HepG2 (cell line): Measurements from ENCODE around the gene RFFL. TPM values are rescaled to one million over a fixed set of nuclear protein-coding genes. Genes with fewer than 3 reads are reported as not detected.

Source experiments
- ATF3 ChIP-seq: sonication (generic); formaldehyde crosslinking; IDR thresholded peaks from 2 replicates; pipeline ENCODE4 v1.4.0; 2020; ENCODE audit warnings: missing genetic modification reagents
- BORCS8-MEF2B ChIP-seq: sonication (generic); formaldehyde crosslinking; IDR thresholded peaks from 2 replicates; pipeline ENCODE4 v1.8.0; 2022; ENCODE audit warnings: mild to moderate bottlenecking, missing genetic modification reagents
- FOSL1 ChIP-seq: sonication (generic); formaldehyde crosslinking; IDR thresholded peaks from 2 replicates; pipeline ENCODE4 v1.9.0; 2021; ENCODE audit warnings: missing genetic modification reagents, borderline replicate concordance
- FOXK1 ChIP-seq: sonication (generic); formaldehyde crosslinking; IDR thresholded peaks from 2 replicates; pipeline ENCODE4 v1.4.0; 2020; ENCODE audit warnings: low read depth, missing genetic modification reagents, borderline replicate concordance
- HNF4A ChIP-seq: sonication (generic); formaldehyde crosslinking; IDR thresholded peaks from 2 replicates; pipeline ENCODE4 v1.4.0; 2020; ENCODE audit warnings: missing genetic modification reagents
- KDM2A ChIP-seq: sonication (generic); formaldehyde crosslinking; IDR thresholded peaks from 2 replicates; pipeline ENCODE4 v1.4.0; 2020; ENCODE audit warnings: low read depth, missing genetic modification reagents, borderline replicate concordance
- KDM4B ChIP-seq: sonication (generic); formaldehyde crosslinking; IDR thresholded peaks from 2 replicates; pipeline ENCODE4 v1.4.0; 2020; ENCODE audit warnings: missing genetic modification reagents
- MAFG ChIP-seq: sonication (generic); formaldehyde crosslinking; IDR thresholded peaks from 2 replicates; pipeline ENCODE4 v1.5.1; 2020; ENCODE audit warnings: mild to moderate bottlenecking, missing genetic modification reagents
- MAFK ChIP-seq, 2 experiments: IDR thresholded peaks in 1 of 2; conservative IDR thresholded peaks in 1 of 2; 2 replicates each; pipeline ENCODE4 v1.6.1; 2011; ENCODE audit warnings: improper control_type of control experiment in 2 of 2, low read length in 2 of 2
- TFDP1 ChIP-seq: IDR thresholded peaks from 2 replicates; pipeline ENCODE4 v1.6.1; 2016; ENCODE audit warnings: missing compliant biosample characterization, missing genetic modification reagents, borderline replicate concordance
- ZHX1 ChIP-seq: sonication (generic); formaldehyde crosslinking; IDR thresholded peaks from 2 replicates; pipeline ENCODE4 v1.8.1; 2022; ENCODE audit warnings: low read depth, mild to moderate bottlenecking, missing genetic modification reagents
- ZNF639 ChIP-seq: conservative IDR thresholded peaks from 2 replicates; pipeline ENCODE4 v1.6.1; 2018; ENCODE audit warnings: missing genetic modification reagents
- ZNF713 ChIP-seq: sonication (generic); formaldehyde crosslinking; IDR thresholded peaks from 2 replicates; pipeline ENCODE4 v1.4.0; 2020; ENCODE audit warnings: mild to moderate bottlenecking, missing genetic modification reagents
- polyA plus RNA-seq, 8 experiments: library from polyadenylated mRNA; depleted of rRNA in 3 of 8; stranded (reverse) in 7 of 8; unstranded in 1 of 8; fragments of >200 nt; fragmentation: Illumina TruSeq in 4 of 8; extraction: Trizol in 4 of 8; gene quantifications; 2 replicates each; pipeline versions ENCODE4 v1.2.1 to v1.2.3, GENCODE V29; 2011 to 2016; ENCODE audit warnings: low read depth in 4 of 8, missing spikeins in 1 of 8, mixed read lengths in 1 of 8; ENCODE audit not compliant: insufficient read depth in 1 of 8
- total RNA-seq, 5 experiments: library from RNA; depleted of rRNA; stranded (reverse); fragments of >200 nt; fragmentation: Illumina TruSeq; extraction: Trizol; gene quantifications; 2 replicates each; pipeline ENCODE4 v1.2.3, GENCODE V29; 2016; ENCODE audit warnings: low read depth in 1 of 5
- TF ChIP-seq, protein P1 (sequence below): IDR thresholded peaks from 2 replicates; pipeline ENCODE4 v1.6.1; 2016; ENCODE audit warnings: missing genetic modification reagents, missing compliant biosample characterization
- TF ChIP-seq, protein P2 (sequence below): sonication (generic); formaldehyde crosslinking; IDR thresholded peaks from 2 replicates; pipeline ENCODE4 v1.4.0; 2020; ENCODE audit warnings: missing genetic modification reagents

RFFL gene
- total and polyA plus RNA-seq, 2 of the 13 experiments (the other 11 are each of a cell fraction or from before 2014, with no cell fraction given) = 24.3 to 48.6 TPM

GRCh38 chr17:35089586-35090296, 26.2 kb upstream of the RFFL start (continued):
- TF ChIP-seq KDM2A (CRISPR knock-in tag) = no peak
- TF ChIP-seq ATF3 (CRISPR knock-in tag) = no peak
- 0 out of 4 replicates have a peak, but pooled peaks of 1 of the 2 experiments have one; percentile 43 for TF ChIP-seq MAFK (conservative IDR thresholded peaks at IDR 0.05 in 1 of 2, IDR thresholded peaks at IDR 0.05 in 1 of 2; ENCODE audit: low read length in 2 of 2)
- no peak for TF ChIP-seq FOXK1
- TF ChIP-seq HNF4A (CRISPR knock-in tag) = peak; percentile 20
- no peak for TF ChIP-seq FOSL1
- no peak for TF ChIP-seq ZNF713
- no peak for TF ChIP-seq MAFG (CRISPR knock-in tag)
- TF ChIP-seq KDM4B (CRISPR knock-in tag) = peak; percentile 13; the same call in 1 of the 2 replicates
- TF ChIP-seq, protein P1, sequence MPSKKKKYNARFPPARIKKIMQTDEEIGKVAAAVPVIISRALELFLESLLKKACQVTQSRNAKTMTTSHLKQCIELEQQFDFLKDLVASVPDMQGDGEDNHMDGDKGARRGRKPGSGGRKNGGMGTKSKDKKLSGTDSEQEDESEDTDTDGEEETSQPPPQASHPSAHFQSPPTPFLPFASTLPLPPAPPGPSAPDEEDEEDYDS (CRISPR knock-in tag) = no peak
- no peak for TF ChIP-seq ZHX1 (CRISPR knock-in tag)
- no peak for TF ChIP-seq ZNF639
- TF ChIP-seq BORCS8-MEF2B (CRISPR knock-in tag) = no peak
- no peak for TF ChIP-seq TFDP1 (CRISPR knock-in tag)
- TF ChIP-seq, protein P2, sequence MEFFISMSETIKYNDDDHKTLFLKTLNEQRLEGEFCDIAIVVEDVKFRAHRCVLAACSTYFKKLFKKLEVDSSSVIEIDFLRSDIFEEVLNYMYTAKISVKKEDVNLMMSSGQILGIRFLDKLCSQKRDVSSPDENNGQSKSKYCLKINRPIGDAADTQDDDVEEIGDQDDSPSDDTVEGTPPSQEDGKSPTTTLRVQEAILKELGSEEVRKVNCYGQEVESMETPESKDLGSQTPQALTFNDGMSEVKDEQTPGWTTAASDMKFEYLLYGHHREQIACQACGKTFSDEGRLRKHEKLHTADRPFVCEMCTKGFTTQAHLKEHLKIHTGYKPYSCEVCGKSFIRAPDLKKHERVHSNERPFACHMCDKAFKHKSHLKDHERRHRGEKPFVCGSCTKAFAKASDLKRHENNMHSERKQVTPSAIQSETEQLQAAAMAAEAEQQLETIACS = no peak
